Limb (tissue), 2 donors: Measurements from ENCODE around the gene MTMR10.

ENCODE experiments used
- DNase-seq, 2 donors: peaks; one replicate each; pipeline ENCODE4 v3.0.0-alpha.2; 2016; ENCODE audit errors: extremely low spot score in 2 of 2

MTMR10 gene

DNA sequence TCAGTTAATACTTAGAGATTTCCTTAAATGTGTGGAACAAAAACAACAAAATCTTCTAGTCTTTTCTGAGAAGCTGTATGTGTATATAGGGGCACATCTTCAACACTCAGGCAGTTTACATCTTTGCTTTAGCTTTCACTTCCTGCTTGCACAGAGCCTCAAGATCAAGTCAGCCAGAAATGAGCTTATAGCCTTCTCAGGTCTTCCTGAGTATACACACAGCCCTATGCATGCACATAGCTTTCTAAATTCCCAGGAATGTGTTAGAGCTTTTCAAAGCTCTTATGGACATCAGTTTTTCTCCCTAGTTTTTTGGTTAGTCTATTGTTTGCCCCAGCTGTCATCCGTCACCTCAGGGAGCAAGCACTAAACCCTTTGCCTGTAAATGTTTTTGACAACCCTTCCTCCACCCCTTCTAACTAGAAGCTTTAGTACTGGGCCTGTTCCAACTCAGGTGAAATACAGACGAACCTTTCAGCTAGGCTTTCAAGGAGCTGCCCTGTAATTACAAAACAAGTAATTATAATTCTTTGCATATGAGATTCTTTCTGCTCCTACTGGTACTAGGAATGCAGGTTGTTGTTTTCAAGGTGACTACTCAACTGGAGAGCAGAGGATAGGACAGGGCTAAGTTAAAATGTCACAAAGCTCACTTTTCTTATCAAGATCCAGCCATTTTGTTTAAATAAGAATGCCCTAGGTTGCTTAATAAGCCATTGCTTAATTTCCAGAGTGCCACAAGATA, 22.6 kb upstream of the MTMR10 start:
- no peak for DNase-seq

DNA sequence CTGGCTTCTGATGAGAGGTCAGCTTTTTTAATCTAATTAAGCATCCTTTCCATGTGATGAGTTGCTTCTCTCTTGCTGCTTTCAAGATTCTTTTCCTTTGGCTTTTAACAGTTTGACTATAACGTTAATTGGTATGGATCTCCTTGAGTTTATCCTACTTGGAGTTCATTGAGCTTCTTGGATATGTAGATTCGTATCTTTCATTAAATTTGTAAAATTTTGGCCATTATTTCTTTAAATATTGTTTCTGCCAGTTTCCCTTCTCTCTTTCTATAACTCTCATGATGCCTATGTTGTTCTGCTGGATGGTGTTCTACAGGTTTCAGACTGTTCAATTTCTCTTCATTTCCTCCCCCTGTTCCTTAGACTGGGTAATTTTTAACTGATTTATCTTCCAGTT, 21.0 kb upstream of the MTMR10 start:
- DNase-seq = no peak

DNA sequence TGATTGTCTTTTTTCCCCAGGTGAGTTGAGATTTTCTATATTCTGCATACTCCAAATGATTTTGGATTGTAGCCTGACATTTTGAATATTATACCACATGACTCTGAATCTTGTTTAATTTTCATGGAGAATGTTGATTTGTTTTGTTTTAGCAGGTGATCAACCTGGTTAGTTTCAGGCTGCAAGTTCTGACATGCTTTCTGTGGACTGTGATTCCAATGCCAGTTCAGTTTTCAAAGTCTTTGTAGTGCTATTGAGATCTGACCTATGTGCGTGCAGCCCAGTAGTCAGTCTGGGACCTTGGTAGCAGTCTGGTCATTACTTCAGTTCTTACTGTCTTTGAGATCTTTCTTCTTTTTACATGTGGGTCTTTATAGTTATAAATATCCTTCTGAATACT, 18.6 kb upstream of the MTMR10 start:
- no peak for DNase-seq

DNA sequence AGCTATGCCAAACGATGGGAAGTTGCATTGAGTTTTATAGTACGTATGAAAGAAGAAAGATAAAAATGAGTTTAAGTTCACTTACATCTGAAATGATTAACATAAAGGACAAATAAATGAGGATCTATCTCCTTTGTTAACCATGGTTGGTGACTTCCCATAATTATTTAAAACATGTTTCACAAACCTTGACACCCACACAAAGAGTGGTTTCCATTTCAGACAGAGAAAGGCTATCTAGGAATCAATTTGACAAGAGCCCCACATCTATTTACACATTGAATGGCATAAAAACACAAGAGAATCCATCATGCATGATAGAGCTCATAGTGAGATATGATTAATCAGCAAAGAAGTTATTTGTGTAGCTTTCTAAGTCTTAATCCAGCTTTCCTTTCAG, 14.2 kb upstream of the MTMR10 start:
- DNase-seq = no peak

DNA sequence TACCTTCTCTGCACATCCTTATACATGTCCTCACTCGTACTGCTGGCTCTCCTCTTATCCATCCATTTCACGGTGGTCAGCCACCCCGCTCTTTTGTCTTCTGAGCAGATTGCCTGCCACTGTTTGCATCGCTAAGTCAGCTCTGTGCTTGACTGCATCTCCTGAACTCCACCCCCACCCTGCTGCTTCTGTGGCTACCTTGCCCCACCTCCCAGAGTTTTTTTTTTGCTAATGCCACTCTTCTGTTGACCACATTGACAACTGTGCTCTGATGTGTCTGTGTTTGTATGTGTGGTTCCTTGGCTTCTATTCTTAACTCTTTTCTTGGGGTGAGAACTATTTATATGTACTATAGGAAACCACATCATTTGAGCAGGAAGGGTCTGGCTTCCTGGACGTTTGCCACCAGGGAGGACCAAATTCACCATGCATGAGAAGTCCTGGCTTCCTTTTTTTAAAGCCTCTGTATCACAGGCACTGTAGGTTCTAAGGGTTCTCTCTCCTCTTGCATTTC, 12.8 kb upstream of the MTMR10 start:
- DNase-seq = peak in 1 of 2 donors; percentile 6

DNA sequence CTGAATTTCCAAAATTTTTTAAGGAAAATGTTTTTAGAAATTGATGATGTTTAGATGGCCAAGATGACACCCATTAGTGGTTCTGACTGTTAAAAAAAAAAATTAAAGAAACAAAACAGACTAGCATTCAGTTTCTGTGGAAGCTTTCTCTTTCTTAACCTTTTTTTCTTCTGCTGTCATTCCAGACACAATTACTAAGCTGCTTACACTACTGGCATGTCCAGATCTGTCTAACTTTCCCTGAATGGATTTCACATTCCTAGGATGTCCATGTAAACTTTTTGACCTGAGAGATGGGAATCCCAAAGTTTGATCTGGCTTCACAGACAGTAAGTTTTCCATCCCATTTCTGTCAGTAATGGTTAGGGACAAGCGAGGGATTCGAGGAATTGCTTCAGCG, 10.3 kb upstream of the MTMR10 start:
- DNase-seq = no peak

DNA sequence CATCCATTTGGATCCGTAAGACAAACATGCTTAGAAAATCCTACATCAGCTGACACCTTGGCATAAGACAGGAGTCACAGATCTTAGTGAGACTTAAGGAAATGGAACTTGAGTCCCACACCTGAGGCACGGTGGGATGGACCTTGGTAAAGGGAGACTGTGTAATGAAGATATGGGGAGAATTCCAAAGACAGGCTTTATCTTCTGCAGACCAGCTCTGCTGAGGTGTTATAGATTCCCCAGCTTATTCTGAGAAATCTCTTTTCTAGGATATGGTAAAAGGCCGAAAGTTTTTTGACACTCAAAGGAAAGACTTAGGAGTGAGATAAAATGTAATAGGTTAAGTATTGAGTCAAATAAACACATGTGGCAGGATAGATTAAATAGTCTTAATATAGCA, 8.3 kb upstream of the MTMR10 start:
- no peak for DNase-seq

DNA sequence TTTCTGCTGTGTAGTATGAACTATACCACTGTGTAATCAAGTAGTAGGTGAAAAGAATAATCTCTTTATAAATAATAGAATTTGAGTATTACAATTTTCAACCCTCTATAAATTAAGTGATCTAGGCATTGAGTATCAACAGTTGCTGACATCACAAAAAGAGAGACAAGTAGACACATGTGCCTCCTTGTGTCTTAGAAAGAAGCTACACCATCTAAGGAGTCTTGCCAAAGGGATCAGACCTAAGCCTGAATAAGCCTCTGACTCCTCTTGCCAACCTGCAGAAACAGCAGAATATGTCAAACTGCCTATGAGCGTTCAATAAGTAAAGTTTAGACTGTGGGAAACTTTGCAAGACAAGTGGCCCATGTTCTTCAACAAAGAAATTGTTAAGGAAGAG, 5.8 kb upstream of the MTMR10 start:
- DNase-seq = no peak

DNA sequence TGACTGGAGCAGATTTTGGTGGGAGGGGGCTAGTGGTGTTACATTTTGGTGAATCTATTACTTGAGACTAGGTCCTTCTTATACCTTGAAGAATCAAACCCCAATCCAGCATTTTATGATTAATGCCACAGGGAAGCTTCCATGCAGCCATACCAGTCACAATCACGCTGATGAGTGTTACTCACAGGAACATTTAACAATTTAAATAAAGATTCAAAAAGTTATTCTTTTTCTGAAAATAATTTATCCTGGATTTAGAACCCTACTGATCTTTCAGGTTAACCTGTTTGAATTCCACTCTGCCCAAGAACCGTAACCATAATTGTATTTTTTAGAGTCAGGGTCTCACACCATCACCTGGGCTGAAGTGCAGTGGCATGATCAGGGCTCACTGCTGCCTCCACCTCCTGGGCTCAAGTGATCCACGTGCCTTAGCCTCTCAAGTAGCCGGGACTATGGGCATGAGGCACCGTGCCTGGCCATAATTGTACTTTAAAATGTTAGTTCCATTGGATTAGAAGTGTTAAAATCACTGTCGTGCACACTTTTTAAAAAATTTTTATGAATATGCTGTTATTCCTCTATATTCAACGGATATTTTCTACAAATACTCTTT, 929 bp upstream of the MTMR10 start:
- no peak for DNase-seq

DNA sequence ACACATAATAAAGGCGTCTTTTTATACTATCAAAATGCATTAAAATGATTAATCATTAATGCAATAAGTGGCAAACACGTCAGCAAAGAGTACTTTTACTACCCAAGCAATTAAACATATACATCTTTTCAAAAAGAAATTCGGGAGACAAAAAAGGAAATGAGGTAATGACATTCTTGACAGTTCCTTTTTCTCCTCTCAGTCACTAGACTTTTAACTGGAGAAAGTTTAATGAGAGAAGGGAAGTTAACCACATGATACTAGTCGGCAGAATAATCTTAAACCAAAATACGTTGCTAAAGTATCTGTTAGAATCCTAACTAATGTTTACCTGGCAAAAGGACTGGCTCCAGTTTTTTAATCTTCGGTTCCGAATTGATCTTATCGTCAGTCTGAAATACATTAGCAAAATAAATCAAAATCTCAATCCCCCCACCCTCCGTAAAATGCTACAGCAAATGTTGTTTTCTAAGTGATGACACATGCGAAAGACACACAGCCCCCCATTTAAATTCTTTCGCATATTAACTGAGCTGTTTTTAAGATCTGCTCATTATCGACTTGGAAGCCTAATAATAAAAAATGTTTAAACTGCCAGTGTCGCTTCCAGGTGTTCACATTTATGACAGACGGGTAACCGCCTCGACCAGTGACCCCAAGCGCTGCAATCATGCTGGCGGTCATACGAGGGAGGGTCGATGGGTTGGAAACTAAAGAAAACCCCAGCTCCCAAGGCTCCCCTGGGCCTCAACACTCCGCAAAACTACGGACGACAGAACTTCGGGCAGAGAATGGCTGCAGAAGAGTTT, 778 bp downstream of the MTMR10 start:
- DNase-seq = peak in 1 of 2 donors; percentile 2

DNA sequence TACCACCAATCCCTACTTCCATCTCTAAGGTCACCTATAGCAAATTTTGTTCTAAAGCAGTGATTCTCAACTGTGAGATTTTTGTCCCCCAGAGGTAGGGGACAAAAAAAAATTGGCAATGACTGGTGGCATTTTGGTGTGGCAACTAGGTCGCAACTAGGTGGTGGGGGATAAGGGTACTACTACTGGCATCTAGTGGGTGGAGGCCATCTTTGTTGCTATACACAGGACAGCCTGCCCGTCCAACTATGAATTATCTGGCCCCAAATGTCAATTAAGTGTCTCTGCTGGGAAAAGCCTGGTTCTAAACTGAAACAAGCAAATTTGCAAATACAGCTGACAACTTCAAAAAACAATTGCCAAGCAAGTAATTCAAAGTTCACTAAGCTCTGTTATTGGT, 1.4 kb downstream of the MTMR10 start:
- no peak for DNase-seq

DNA sequence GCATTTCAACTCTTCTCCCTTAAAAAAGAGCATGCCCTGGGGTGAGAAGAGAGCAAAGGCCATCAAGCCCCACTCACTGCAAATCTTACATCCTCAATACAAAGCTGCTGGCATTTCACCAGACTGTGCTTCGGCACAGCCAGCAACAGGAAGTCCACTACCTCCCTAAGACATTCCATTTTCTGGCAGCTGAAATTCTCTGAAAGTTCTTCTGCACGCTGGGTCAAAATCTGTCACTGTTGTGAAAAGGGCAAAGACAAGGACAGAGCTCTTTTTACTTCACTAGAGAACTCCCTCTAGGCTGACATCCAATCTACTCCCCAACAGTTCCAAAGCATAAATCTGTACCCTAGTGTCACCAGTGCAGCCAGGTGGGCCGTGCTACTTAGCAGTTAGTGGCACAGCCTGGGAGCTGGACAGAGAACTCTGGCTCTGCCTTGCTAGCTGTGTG, 6.3 kb downstream of the MTMR10 start:
- DNase-seq = no peak

DNA sequence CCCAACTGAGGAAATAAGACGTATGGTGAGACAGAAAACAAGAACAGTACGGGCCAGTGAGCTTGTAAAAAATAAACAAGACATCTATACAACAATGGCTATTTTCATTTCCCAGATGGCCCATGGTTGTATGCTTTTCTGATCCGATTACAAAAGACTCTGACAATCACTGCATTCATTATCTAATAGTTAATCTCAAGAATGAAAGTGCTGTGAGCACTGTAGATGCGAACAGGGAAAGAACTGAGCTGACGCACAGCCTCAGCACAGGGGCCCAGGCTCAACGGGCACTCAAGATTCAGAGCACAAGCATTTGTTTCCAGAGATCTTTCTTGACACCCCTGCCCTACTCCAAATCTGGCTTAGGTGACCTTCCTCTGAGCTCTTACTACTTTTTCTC, 6.9 kb downstream of the MTMR10 start:
- no peak for DNase-seq

DNA sequence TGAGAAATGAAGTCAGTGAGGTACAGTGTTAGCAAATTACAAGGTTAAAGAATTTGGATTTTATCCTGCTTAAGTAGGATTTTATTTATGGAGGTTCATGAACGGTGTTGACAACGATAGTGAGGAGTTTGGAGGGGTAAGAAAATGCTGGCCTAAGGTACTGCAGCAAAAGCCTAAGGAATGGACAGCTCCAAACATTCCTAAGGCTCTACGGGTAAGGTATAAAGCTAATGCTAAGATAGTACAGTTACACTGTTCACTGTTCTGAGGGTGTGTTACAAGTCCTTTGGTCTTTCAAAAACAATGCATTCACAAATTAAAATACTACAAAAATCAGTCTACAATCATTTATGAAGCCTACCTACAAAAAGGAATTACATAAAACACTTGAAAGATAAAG, 7.3 kb downstream of the MTMR10 start:
- no peak for DNase-seq

DNA sequence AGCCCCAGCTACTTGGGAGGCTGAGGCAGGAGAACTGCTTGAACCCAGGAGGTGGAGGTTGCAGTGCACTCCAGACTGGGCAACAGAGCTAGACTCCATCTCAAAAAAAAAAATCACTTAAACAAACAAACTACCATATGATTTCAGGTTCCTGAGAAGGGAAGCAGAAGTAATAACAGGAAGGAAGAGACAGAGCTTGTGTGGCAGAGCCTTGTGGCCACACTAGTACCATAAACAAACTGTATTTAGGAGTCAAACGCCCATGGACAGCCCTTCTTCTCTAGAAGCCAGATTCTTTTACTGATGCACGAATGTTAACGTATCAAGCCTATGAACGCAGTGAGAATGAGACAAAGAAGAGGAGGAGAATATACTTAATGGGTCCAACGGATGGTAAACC, 12.0 kb downstream of the MTMR10 start:
- DNase-seq = no peak

DNA sequence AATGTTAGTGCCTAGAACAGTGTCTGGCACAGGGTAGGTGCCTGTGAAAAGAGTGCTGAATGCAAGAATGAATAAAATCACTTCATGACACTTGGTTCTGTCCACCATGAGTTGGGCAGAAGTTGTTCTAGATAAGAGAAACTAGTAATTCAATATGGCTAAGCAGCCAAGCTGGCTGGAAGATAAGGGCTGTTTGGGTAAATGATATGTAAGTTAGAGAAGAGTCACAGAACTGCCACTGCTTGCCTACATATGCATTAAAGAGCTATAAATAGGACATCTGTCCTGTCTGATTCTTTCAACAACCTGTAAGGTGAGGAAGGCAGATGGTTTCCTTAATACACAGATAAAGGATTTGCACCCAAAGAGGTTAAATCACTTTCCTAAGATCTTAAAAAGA, 13.1 kb downstream of the MTMR10 start:
- no peak for DNase-seq

DNA sequence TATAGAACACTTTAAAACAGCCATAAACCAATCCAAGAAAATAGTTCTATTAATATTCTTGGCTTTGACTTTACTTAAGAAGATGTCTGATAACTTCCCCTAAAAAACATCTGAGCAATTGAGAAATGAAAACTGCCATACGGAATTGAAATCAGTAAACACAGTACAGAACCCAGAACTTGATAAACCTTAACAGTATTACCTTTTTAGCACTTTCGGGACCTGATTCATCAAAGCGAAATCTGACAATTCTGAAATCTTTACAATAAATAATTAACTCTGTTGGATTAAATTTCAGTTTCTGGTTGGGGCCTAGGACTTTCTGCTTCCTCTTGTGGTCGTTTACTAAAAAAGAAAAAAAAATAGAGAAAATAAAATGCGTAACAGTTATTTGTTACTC, 17.3 kb downstream of the MTMR10 start:
- DNase-seq = no peak

DNA sequence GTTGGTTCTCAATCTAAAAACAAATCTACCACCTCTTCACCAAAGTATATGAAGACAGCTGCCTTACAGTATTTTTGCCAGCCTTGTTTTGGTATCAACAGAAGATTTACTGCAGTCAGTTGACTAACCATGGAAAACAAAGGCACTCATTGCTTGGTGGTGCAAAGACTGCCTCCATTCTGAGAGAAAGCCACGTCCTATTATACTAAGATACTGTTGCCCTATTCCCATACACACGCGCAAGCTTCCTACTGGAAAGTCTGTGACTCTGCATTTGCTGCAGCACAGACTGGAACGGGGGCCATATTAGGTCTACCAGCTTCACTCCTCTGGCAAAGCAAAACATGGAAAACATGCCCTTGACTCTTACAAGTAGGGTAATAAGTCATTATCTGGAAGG, 18.0 kb downstream of the MTMR10 start:
- DNase-seq = no peak

DNA sequence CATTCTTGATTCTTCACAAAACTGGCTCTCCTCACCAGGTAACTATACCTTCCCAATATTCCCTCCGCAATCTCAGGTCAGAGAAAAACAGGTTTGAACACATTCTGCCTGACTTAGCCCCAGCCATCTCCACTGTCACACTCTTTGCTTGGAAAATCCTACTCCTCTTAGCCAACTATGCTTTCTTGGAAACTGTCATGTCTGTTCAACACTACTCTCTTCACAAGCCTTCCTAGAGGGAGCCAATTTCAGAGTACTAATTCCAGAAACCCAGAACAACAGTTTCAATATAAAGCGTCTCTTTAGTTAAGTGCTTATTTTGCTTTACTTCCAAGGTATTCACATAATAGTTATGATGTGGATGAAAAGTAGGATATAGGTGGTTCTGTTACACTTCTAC, 21.7 kb downstream of the MTMR10 start:
- DNase-seq = no peak

DNA sequence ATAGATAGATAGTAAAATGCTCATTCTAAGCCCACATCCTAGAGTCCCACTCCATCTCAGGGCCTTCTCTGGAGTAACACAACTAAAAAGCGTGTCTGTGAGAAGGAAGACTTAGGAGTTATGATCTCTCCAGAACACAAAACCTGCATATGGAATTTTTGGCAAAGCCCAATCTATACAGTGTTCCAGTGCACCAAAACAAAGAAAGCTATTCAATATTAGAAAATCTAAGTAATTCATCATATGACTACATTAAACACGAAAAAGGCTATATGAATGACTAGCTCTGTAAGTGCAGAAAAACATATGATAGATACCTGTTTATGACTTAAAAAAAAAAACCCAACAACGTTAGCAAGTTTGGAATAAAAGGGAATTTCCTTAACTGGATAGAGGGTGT, 27.7 kb downstream of the MTMR10 start:
- no peak for DNase-seq

DNA sequence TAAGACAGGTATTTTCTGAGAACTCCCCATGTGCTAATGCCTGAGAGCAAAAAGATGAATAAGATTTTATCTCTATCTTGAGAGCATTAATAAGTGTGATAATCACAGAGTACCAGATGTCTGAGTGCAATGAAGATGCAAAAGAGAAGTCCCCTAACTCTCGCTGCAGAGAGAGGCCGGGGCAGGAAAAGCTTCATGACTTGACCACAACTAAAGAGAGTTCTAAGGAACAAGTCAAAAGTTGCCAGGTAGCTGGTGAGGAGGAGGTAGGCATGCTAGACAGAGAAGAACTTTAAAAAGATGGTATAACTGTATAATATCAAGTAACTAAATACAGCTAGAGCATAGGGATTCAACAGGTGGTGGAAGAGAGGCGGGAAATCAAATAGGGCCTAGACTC, 28.8 kb downstream of the MTMR10 start:
- DNase-seq = no peak

DNA sequence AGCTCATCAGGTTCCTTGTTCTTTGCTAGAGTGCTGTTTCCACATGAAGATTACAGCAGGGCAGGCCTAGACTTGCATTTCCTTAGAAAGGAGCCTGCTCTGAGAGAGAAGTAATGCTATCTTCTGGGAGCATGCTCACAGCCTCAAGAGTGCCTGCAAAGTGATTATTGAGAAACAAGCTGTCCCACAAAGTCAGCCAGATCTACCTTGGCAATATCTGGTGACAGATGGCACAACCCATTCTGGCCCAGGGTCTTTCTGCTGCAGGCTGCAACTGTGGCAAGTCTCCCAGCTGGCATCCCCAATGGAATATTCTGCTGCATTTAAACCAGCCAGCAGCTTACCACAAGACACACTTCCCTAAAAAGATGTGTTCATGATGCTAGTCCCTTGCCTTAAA, 29.3 kb downstream of the MTMR10 start:
- DNase-seq = no peak
